GM19328 (cell line): Measurements from ENCODE around the gene PRPF6.

Experiments used
- ATAC-seq: cut with Tn5 transposase; IDR thresholded peaks from one replicate; pipeline ENCODE4 v1.9.1; 2021; ENCODE audit warnings: mild to moderate bottlenecking, moderate library complexity; ENCODE audit not compliant: unreplicated experiment

Gene PRPF6

GRCh38 chr20:64047968-64048401 lies 67.1 kb downstream of the PRPF6 start:
- ATAC-seq: no peak

GRCh38 chr20:64048402-64049044 lies 67.6 kb downstream of the PRPF6 start:
- no peak for ATAC-seq

DNA sequence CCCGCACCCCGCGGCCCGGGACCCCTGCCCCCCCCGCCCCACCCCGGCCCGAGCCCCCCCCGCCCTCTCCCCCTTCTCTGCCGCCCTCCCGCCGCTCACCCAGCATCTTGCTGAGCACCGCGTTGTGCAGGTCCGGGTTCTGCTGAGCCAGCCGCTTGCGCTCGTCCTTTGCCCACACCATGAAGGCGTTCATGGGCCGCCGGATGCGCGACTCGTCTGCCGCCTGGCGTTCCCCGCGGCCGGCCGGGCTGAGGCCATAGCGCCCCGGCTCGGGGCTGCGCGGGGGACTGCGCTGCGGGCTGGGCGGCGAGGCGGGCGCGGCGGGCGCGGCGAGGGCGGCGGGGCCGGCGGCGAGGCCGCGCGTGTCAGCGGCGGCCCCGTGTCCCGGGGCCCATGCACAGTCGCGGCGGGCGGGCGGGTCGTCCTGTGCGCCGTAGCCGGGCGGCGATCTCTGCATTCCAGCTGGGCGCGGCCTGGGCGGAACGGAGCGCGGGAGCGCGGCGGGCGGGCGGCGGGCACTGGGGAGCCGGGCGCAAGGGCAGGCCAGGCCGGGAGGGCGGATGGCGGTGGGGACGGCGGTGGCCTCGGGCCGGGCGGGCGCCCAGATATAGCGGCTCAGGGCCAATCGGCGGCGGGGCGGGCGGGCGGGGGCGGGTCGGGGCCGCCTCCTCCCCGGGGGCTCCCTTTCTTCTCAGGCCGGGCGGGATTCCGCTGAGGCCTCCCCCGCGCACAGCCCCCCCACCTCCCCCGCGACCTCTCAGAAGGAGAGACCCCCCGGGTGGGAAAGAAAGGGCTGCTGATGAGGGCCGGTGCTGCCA lies 68.3 kb downstream of the PRPF6 start, which contains the start of gene SOX18:
TSS of gene SOX18 (minus strand) at position 580 of the 818 bp plus-strand sequence. CDS start at position 457, 123 bp downstream.
- no peak for ATAC-seq

- ATAC-seq: no peak
Measured at GRCh38 chr20:64049878-64050260, 68.9 kb downstream of the PRPF6 start.

GRCh38 chr20:64050261-64051032 lies 69.5 kb downstream of the PRPF6 start:
- ATAC-seq: no peak

- ATAC-seq: no peak
Measured at GRCh38 chr20:64051033-64051452, 70.1 kb downstream of the PRPF6 start.

- ATAC-seq: no peak
Measured at GRCh38 chr20:64051561-64052325, 70.8 kb downstream of the PRPF6 start.

DNA sequence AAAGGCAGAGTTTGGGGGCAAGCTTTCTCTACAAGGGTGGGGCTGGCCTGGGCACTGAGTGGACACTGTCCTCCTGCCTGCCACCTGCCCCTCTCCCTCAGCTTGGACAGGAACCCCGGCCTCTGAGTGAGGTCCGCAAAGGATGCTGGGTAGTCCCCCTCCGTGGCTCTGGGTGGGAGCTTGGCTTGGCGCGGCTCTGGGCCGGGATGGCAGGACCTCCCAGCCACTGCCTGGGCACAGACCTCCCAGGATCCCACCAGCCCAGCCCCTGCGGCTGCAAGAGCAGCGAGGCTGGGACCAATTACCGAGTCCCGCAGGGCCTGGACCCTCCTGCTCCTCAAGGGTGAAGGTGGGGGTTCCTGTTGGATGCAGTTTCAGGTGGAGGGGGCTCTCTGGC lies 71.4 kb downstream of the PRPF6 start:
- no peak for ATAC-seq

GRCh38 chr20:64052987-64053840 lies 72.3 kb downstream of the PRPF6 start:
- no peak for ATAC-seq

GRCh38 chr20:64053841-64054661 lies 73.1 kb downstream of the PRPF6 start:
- no peak for ATAC-seq

DNA sequence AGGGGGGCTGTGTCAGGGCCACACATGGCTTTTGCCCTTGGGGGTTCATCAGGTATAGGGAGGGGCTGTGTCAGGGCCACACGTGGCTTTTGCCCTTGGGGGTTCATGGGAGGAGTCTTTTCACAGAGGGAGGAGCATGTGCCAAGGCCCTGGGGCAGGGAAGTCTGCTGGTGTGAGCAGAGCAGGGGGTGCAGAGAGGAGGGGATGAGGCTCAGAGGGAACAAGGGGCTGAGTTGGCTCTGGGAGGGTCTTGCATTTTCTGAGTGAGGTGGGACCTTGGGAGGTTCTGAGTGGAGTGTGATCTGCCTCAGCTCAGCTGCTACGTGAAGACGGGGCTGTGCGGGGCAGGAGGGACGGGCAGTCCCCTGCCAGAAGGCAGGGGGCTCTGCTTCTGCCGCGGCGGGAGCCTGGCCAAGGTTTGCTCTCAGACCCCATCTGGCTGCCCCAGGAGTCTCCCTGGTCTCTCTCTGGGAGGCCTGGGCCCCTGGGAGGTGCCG lies 74.5 kb downstream of the PRPF6 start:
- no peak for ATAC-seq

GRCh38 chr20:64055893-64056638 lies 75.1 kb downstream of the PRPF6 start:
- no peak for ATAC-seq

DNA sequence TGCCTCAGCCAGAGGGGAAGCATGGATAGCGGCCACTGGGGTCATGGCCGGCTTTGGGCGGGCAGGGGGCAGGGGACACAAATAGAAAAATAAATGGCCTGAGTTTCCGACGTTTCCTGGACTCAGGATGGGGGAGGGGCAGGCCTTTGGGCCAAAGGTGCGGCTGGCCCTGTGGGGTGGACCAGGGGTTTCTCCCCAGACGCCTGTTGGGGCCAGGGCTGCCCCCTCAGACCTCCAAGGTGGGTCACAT lies 75.6 kb downstream of the PRPF6 start:
- ATAC-seq: no peak

- ATAC-seq: no peak
Measured at GRCh38 chr20:64056889-64057627, 76.1 kb downstream of the PRPF6 start.

DNA sequence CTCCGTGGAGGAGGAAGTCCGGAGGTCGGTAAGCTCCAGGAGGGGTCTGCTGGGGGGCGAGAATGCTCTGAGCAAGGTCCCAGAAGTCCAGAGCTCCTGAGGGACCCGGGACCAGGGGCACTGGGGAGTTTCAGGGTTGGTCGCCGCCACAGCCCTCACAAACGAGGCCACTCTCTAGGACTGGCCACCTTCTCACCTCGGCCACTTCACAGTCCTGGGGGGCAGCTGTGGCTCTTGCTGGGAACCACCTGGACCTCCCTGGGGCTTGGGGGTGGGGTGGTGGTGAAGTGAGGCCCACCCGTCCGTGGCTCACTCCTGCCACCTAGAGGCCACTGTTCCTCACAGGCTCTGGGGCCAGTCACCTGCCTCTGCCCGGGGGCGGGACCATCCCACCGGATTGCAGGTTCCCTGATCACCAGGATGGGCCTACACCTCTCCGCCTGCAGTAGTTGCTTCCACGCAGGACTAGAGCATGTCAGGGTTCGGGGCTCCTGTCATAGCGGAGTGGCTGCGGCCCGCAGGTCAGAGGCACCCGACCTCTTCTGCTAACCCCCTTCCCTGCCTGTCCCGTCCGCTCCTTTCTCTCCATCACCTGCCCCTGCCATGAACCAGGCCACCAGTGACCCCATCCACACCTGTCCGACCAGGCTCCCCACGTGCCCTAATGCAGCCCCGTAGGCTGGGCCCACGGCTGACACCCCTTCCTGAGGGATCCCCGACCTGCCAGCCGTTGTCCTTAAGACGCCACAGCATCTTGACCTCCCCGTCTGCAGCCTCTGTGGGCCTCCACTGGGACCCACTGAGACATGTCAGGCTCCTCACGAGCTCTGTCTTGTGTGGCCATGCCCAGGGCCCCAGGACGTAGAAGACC lies 76.9 kb downstream of the PRPF6 start:
- ATAC-seq: no peak

DNA sequence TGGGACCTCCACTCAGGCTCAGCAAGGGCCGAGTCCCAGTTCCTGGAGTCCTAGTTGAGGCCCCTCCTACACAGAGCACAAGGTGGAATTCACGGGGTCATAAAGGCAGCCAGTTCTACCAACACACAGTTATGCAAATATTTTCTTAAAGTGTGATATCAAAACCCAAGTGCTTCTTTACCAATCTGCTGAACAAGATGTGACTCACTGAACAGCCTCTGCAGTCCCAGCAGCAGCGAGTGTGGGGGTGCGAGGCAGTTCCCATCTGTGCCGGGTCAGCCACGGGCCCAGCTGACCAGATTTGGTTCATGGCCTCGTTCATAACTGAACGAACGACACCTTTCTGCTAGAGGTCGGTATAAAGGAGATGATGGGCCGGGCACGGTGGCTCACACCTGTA lies 77.6 kb downstream of the PRPF6 start:
- no peak for ATAC-seq

DNA sequence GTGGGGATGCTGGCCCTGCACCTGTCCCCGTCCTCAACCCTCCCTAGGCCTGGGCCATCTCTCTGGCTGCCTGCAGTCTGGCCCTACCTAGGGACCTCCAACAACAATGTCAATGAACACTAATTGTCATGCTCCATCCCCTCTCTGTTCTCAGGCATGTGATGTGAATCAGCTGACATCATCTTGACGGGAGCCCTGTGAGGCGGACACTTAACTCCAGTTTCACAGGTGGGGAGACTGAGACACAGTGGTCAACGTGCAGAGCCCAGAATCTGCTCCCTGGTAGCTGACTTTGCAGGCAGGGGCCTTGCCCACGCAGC lies 81.3 kb downstream of the PRPF6 start:
- ATAC-seq: no peak
